Measurements from ENCODE around the gene SV2A. TPM values are rescaled to one million over a fixed set of nuclear protein-coding genes. Genes with fewer than 3 reads are reported as not detected.
"Not testable (repeated sequence)": the region's sequence is repeated elsewhere in the genome, so short reads cannot be mapped to it uniquely, and the experiment has no call there.

SV2A gene
- total RNA-seq, 1 experiment from 2014 or later, result not detected

GRCh38 chr1:149962736-149963135 lies 45.1 kb upstream of the SV2A start:
- H3K4me2 ChIP-seq (ENCODE audit: low read length), result no peak overlapping the region
- no peaks in the 10 kb centered on the region for H4K20me1 ChIP-seq (ENCODE audit: low read length)
- H3K27me3 ChIP-seq (ENCODE audit: low read length), result no peaks in the 10 kb centered on the region
- no peaks in the 10 kb centered on the region for H3K79me2 ChIP-seq (ENCODE audit: low read length)
- intact Hi-C loops (cut with micrococcal nuclease), result loop anchor here (1.0 to 2.0 kb wide), 5 partner anchors 34 to 207 kb away; partner anchors contain the start of gene VPS45
- no TSS peak for BruUV-seq (replicated peaks)
- no peak for ATAC-seq
- H3K4me1 ChIP-seq (ENCODE audit: insufficient read depth, low read length), result no peaks in the 10 kb centered on the region
- H3K9me2 ChIP-seq (replicated peaks; ENCODE audit: low read length), result no peaks in the 10 kb centered on the region
- H2AFZ ChIP-seq (ENCODE audit: low read length), result no peak overlapping the region
- H3K36me3 ChIP-seq (ENCODE audit: low read depth, low read length), result peaks cover 55% of the 10 kb centered on the region
- no peak for DNase-seq
- POLR2A ChIA-PET (ENCODE audit: unreplicated experiment), result no interaction called here
- no peak overlapping the region for H3K4me3 ChIP-seq (ENCODE audit: low read length)
- H3K27ac ChIP-seq (ENCODE audit: low read length), result no peak overlapping the region
- no peak overlapping the region for H3K9ac ChIP-seq (ENCODE audit: low read length)
- CTCF ChIA-PET, result interaction anchor here (0.6 to 0.9 kb wide), 6 partner anchors 26 to 660 kb away, joined by 3 to 6 read pairs (median 4); partner anchors contain the start of gene MTMR11
- no peaks in the 10 kb centered on the region for H3F3A ChIP-seq (ENCODE audit: low read length, unreplicated experiment)
- no peaks in the 10 kb centered on the region for H3K9me3 ChIP-seq (ENCODE audit: low read length)
- TF ChIP-seq EZH2 (IDR thresholded peaks at IDR 0.05; ENCODE audit: low read length, unreplicated experiment) (no peak), EZH2phosphoT487 (IDR thresholded peaks at IDR 0.05; ENCODE audit: borderline replicate concordance, low read length) (no peak), CTCF (conservative IDR thresholded peaks at IDR 0.05; ENCODE audit: low read depth, low read length) (no peak)

GRCh38 chr1:149962039-149962647 lies 44.5 kb upstream of the SV2A start:
- peak; percentile 97 for ATAC-seq
- ChIA-PET POLR2A (ENCODE audit: unreplicated experiment) (no interaction called here), CTCF (interaction anchor here (0.6 to 0.9 kb wide), 6 partner anchors 25 to 661 kb away, joined by 3 to 6 read pairs (median 4); partner anchors contain the start of gene MTMR11)
- no peaks in the 10 kb centered on the region for H3K9me2 ChIP-seq (replicated peaks; ENCODE audit: low read length)
- no peaks in the 10 kb centered on the region for H3K79me2 ChIP-seq (ENCODE audit: low read length)
- H3K27me3 ChIP-seq (ENCODE audit: low read length), result no peaks in the 10 kb centered on the region
- no peak overlapping the region for H3K4me2 ChIP-seq (ENCODE audit: low read length)
- intact Hi-C loops (cut with micrococcal nuclease), result loop anchor here (1.0 to 2.0 kb wide), 5 partner anchors 35 to 207 kb away; partner anchors contain the start of gene VPS45
- DNase-seq, result peak; percentile 89
- H4K20me1 ChIP-seq (ENCODE audit: low read length), result no peaks in the 10 kb centered on the region
- BruUV-seq (replicated peaks), result no TSS peak
- TF ChIP-seq EZH2 (IDR thresholded peaks at IDR 0.05; ENCODE audit: low read length, unreplicated experiment) (no peak), CTCF (conservative IDR thresholded peaks at IDR 0.05; ENCODE audit: low read depth, low read length) (peak; percentile 93), EZH2phosphoT487 (IDR thresholded peaks at IDR 0.05; ENCODE audit: borderline replicate concordance, low read length) (no peak)
- H3K9ac ChIP-seq (ENCODE audit: low read length), result no peak overlapping the region
- H3K9me3 ChIP-seq (ENCODE audit: low read length), result no peaks in the 10 kb centered on the region
- H3K36me3 ChIP-seq (ENCODE audit: low read depth, low read length), result peaks cover 53% of the 10 kb centered on the region
- H2AFZ ChIP-seq (ENCODE audit: low read length), result no peak overlapping the region
- H3K27ac ChIP-seq (ENCODE audit: low read length), result no peak overlapping the region
- H3K4me3 ChIP-seq (ENCODE audit: low read length), result no peak overlapping the region
- no peaks in the 10 kb centered on the region for H3F3A ChIP-seq (ENCODE audit: low read length, unreplicated experiment)
- no peaks in the 10 kb centered on the region for H3K4me1 ChIP-seq (ENCODE audit: insufficient read depth, low read length)

GRCh38 chr1:149957548-149957947 lies 39.9 kb upstream of the SV2A start:
- H3K4me2 ChIP-seq (ENCODE audit: low read length); H3K4me3 ChIP-seq (ENCODE audit: low read length); intact Hi-C loops (cut with micrococcal nuclease); POLR2A ChIA-PET (ENCODE audit: unreplicated experiment); H3K79me2 ChIP-seq (ENCODE audit: low read length); H3F3A ChIP-seq (ENCODE audit: low read length, unreplicated experiment); H3K27ac ChIP-seq (ENCODE audit: low read length); H3K4me1 ChIP-seq (ENCODE audit: insufficient read depth, low read length); H3K9me3 ChIP-seq (ENCODE audit: low read length); BruUV-seq (replicated peaks); H3K9ac ChIP-seq (ENCODE audit: low read length); ATAC-seq; H2AFZ ChIP-seq (ENCODE audit: low read length); CTCF ChIA-PET; DNase-seq; H4K20me1 ChIP-seq (ENCODE audit: low read length); H3K27me3 ChIP-seq (ENCODE audit: low read length); H3K9me2 ChIP-seq (replicated peaks; ENCODE audit: low read length): not testable (repeated sequence)
- peaks cover 23% of the 10 kb centered on the region for H3K36me3 ChIP-seq (ENCODE audit: low read depth, low read length)
